ENCODE results near the gene EXOSC1.

GRCh38 chr10:97466755-97467154, 20.9 kb upstream of the EXOSC1 start:
- TF ChIP-seq CTCF (IDR thresholded peaks at IDR 0.05) (no peak), EZH2 (IDR thresholded peaks at IDR 0.05; ENCODE audit: borderline replicate concordance, insufficient read depth, low read depth, low read length, poor library complexity, severe bottlenecking) (no peak)
